LNCaP clone FGC (cell line): ENCODE data around the gene GJA10.

Experiments used
- DNase-seq: peaks from one replicate; pipeline ENCODE4 v3.0.0-alpha.2; 2011; ENCODE audit warnings: low read depth
- H3K4me3 ChIP-seq: 2 replicates; pipeline ENCODE4 v1.5.1; 2011; ENCODE audit warnings: mild to moderate bottlenecking, low read depth, low read length, control low read depth
- TF ChIP-seq, protein P1 (sequence below): IDR thresholded peaks from 2 replicates; pipeline ENCODE4 v1.5.1; 2012; ENCODE audit warnings: mild to moderate bottlenecking; ENCODE audit not compliant: control insufficient read depth, insufficient read depth; ENCODE audit errors: extremely low read depth

The GJA10 gene

DNA sequence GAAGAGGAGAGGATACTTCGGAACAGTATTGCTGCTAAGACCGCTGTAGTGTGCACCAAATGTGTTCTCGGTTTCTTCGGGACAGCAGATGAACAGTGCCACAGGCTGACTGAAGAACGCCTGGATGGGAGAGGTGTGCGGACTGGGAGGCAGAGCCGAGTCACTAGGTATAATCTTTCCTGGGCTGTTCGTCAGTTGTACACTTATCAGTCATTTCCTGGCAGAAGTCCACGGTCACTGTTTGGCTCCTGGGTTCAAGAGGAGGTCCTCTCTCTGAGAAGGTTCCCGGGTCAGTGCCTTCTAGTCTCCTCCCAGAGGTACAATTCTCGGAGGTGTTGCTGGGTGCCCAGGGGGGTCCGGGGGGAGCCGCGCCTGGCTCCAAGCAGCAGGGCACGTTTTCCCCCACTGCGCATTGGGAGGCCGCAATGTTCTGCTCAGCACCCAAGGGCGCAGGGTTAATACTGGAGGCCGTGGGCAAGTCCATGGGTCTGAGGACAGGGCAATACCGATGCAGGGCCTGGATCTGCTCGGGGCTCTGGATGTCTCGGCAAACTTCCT is 38.1 kb downstream of the GJA10 start:
- DNase-seq: no peak
- no peak overlapping the region for H3K4me3 ChIP-seq
- TF ChIP-seq, protein P1, sequence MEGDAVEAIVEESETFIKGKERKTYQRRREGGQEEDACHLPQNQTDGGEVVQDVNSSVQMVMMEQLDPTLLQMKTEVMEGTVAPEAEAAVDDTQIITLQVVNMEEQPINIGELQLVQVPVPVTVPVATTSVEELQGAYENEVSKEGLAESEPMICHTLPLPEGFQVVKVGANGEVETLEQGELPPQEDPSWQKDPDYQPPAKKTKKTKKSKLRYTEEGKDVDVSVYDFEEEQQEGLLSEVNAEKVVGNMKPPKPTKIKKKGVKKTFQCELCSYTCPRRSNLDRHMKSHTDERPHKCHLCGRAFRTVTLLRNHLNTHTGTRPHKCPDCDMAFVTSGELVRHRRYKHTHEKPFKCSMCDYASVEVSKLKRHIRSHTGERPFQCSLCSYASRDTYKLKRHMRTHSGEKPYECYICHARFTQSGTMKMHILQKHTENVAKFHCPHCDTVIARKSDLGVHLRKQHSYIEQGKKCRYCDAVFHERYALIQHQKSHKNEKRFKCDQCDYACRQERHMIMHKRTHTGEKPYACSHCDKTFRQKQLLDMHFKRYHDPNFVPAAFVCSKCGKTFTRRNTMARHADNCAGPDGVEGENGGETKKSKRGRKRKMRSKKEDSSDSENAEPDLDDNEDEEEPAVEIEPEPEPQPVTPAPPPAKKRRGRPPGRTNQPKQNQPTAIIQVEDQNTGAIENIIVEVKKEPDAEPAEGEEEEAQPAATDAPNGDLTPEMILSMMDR: no peak

DNA sequence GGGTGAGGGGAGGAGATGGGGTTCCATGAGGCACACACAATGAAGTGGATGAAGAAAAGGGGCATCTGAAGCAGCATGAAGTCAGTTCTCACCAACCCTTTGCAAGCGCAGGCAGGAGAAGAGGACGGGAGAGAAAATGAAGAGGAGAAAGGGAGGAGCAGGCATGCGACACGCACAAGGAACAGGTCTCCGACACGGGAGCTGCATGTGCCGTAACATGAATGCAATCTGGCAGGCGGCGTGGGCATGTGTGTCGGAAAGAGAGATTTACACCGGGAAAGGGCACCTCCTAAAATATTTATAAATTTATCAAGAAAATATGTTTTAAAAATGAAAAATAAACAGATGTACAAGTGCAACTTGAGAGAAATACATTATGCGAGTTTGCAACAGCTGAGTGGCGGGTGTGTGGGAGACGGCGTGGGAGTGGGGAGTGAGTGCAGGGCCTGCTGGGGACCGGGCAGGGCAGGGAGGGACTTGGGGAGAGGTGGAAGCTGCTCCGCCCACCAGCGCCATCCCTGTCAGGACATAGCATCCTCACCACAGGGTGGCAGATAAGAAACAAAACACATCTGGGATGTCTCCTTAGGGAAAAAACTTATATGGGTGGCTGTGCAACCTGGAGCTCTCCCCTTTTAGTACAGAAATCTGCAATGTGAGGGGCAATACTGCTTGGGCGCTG is 40.6 kb downstream of the GJA10 start:
- DNase-seq: no peak
- no peak overlapping the region for H3K4me3 ChIP-seq
- TF ChIP-seq, protein P1: no peak

DNA sequence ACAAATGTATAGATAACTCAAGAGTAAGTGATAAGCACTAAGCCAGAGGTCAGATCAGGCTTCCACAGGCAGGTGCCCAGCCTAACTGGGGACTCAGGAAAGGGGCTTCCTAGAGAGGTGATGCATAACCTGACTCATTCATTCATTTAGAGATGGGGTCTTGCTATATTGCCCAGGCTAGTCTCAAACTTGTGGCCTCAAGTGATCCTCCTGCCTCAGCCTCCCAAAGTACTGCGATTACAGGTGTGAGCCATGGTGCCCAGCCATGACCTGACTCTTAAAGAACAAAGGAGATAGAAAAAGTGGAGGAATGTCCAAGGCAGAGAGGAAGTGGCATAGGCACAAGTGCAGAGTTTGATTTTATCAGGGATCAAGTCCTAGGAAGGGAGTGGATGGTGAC is 41.9 kb downstream of the GJA10 start:
- TF ChIP-seq, protein P1: no peak
- no peak for DNase-seq
- no peak overlapping the region for H3K4me3 ChIP-seq

DNA sequence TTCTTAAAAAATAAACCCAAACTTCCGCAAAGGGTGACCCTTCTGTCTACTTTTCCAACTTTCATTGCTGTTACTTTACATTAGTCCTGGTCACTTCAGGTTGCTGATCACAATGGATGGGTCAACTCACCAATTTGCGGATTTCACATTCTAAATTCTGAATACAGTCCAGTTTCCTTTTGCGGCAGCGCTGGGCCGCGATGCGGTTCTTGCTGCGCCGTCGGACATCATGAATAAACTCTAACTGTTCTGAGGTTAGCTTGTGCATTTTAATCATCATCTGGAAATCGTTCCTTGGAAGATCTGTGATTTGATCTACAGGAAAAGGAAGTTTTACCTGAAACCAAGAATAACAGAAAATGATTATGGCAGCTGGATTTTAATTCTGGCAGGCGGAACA is 43.7 kb downstream of the GJA10 start:
- no peak for DNase-seq
- TF ChIP-seq, protein P1: no peak
- no peak overlapping the region for H3K4me3 ChIP-seq

DNA sequence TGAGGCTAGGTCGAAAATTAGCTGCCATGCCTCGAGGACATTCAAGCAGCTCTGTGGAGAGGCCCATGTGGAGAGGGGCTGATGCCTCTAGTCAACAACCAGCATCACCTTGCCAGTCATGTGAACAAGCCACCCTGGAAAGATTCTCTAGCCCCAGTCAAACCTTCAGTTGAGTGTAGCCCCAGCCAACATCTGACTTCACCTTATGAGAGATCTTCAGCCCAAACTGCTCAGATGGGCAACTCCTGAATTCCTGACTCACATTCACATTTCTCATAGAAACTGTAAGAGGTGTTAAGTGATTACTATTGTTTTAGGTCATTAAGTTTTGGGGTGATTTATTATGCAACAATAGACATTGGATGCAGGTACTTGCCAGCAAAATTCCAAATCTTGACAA is 44.9 kb downstream of the GJA10 start:
- H3K4me3 ChIP-seq: no peak overlapping the region
- no peak for DNase-seq
- TF ChIP-seq, protein P1: no peak

DNA sequence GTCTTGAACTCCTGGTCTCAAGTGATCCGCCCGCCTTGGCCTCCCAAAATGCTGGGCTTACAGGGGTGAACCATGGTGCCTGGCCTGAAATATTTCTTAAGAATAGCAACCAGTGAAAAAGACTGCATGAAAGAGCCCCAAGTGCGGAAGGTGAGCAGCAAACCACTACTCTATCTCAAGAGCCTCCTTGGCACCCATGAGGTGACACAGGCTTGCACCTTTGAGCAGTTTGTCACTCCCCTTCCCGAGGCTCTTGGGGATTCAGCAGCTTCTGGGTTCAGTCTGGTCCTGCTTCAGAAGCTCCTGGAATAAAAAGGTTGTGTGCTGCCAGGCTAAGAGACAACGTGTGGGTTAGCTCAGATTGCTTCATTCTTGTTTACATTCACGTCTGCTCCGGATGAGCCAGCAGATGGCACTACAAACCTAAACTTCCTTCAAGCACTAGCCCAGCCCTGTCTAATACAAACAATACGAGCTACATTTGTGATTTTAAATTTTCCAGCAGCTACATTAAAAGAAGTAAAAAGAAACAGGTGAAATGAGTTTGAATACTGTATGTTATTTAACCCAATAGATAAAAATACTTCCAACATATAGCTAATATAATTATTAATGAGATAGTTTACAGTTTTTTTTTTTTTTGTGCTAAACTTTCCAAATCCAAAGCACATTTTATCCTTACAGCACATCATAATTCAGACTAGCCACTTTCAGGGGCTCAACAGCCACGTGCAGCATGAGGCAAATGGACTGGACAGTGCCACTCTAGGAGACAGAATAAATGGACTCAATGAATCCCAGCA is 46.2 kb downstream of the GJA10 start:
- H3K4me3 ChIP-seq: no peak overlapping the region
- TF ChIP-seq, protein P1: peak; percentile 61
- DNase-seq: peak; percentile 64
